ENCODE results near the gene GNB1. TPM values are rescaled to one million over a fixed set of nuclear protein-coding genes. Genes with fewer than 3 reads are reported as not detected.
A peak's percentile ranks its signal among the peaks of the same experiment; 100 is the strongest.
"Not testable (repeated sequence)": the region's sequence is repeated elsewhere in the genome, so short reads cannot be mapped to it uniquely, and the experiment has no call there.

Gene GNB1
- polyA plus RNA-seq (ENCODE audit: insufficient read length in 3 of 3), result 100 to 1,000 TPM; 270 to 294 (median 288) TPM

GRCh38 chr1:1890506-1891348 is at the start of gene GNB1:
Gene GNB1, minus strand, starts transcription at chr1:1891087. Its CDS starts 65,634 bp downstream, at chr1:1825453.
- DNase-seq (ENCODE audit: low read depth in 3 of 3, low spot score in 2 of 3), result peak; percentile 86 to 87 (median 86)

DNA sequence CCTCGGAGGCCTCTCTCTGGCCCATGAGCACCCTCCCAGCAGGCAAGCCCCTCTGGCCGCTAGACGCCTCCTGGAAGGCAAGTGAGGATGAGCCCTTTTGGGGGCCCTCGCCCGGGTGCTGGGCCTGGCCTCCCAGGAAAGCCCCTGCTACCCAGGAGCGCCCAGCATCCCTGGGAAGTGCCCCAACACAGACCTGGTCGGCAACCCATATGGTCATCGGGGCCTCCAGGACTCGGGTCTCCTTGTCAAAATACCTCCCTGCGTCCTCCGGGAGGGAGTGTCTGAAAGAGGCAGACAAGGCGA is 49.2 kb upstream of the GNB1 start:
- no peak for DNase-seq (ENCODE audit: low read depth in 3 of 3, low spot score in 2 of 3)

DNA sequence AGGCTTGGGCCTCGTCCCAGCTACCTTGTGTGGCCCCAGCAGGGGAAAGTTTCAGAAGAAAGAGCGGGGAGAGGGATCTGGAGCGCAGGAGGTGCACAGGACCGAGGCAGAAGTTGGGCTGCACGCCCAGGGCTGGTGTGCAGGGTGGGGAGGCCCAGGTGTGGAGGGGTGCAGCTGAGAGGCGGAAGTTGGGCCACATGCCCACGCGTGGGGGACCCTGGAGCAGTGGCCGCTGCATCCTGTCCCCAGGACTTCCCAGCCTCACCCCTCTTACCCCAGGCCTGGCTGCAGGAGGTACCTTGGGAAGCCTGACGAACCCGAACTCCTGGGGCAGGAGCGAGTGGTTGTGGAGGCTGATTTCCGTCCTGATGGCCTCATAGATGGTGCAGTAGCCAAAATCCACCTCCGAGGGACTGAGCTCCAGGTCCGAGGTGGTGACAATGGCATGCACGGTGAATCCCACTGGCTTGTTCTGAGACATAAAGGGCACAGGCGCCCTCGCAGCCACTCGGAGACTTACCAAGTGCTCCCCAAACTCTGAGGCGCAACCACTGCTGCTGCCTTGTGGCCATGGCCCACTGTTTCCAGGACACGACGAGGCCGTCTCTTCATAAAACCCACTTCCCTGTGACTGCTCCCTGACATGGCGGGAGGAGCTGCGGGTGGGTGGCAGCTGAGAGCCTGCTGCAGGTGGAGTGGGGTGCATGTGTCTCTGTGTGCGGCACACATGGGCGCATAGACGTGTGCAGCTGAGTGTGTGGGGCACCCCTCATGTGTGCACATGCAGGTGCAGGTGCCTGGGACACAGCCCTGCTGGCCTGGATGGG is 48.6 kb upstream of the GNB1 start:
- DNase-seq (ENCODE audit: low read depth in 3 of 3, low spot score in 2 of 3), result no peak

- no peak for DNase-seq (ENCODE audit: low read depth in 3 of 3, low spot score in 2 of 3)
Measured at GRCh38 chr1:1938613-1939295, 47.9 kb upstream of the GNB1 start.

DNA sequence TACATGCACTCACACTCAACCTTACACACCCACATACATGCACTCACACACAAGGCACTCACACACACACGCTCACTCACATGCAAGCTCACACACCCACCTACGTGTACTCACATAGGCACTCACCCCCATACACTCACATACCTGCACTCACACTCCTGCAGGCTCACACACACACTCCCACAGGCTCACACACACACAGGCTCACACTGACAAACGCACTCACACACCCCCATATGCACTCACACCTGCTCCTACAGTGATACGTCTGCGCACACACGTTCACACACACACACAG is 47.3 kb upstream of the GNB1 start:
- DNase-seq (ENCODE audit: low read depth in 3 of 3, low spot score in 2 of 3), result no peak

DNA sequence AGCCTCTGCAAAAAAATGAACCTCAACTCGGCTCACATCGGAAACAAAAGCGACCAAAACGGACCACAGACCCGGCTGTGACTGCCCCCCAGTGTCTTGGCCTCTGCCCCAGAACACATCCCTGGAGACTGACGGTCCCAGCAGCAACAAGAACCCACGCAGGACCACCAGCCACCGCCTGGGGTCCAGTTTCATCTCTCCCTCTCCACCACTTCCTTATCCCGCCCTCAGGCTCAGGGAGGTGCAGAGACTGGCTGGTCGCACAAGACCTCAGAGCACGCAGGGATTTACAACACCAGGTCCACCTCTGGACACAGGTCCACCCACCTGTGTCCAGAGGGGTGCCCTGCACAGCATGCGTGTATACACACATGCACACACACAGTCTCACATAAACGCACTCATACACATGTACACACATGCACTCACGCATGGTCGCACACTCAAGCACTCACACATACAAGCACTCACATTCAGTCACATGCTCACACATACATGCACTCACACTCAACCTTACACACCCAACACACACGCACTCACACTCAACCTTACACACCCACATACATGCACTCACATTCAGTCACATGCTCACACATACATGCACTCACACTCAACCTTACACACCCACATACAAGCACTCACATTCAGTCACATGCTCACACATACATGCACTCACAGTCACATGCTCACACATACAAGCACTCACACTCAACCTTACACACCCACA is 46.8 kb upstream of the GNB1 start:
- DNase-seq (ENCODE audit: low read depth in 3 of 3, low spot score in 2 of 3), result no peak

GRCh38 chr1:1937061-1937460 is 46.2 kb upstream of the GNB1 start:
- DNase-seq (ENCODE audit: low read depth in 3 of 3, low spot score in 2 of 3), result no peak

DNA sequence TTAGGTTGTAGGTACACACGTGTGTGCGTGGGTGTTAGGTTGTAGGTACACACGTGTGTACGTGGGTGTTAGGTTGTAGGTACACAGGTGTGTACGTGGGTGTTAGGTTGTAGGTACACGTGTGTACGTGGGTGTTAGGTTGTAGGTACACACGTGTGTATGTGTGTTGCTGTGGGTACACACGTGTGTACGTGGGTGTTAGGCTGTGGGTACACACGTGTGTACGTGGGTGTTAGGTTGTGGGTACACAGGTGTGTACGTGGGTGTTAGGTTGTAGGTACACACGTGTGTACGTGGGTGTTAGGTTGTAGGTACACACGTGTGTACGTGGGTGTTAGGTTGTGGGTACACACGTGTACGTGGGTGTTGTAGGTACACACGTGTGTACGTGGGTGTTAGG is 44.0 kb upstream of the GNB1 start:
- DNase-seq (ENCODE audit: low read depth in 3 of 3, low spot score in 2 of 3), result not testable (repeated sequence)

DNA sequence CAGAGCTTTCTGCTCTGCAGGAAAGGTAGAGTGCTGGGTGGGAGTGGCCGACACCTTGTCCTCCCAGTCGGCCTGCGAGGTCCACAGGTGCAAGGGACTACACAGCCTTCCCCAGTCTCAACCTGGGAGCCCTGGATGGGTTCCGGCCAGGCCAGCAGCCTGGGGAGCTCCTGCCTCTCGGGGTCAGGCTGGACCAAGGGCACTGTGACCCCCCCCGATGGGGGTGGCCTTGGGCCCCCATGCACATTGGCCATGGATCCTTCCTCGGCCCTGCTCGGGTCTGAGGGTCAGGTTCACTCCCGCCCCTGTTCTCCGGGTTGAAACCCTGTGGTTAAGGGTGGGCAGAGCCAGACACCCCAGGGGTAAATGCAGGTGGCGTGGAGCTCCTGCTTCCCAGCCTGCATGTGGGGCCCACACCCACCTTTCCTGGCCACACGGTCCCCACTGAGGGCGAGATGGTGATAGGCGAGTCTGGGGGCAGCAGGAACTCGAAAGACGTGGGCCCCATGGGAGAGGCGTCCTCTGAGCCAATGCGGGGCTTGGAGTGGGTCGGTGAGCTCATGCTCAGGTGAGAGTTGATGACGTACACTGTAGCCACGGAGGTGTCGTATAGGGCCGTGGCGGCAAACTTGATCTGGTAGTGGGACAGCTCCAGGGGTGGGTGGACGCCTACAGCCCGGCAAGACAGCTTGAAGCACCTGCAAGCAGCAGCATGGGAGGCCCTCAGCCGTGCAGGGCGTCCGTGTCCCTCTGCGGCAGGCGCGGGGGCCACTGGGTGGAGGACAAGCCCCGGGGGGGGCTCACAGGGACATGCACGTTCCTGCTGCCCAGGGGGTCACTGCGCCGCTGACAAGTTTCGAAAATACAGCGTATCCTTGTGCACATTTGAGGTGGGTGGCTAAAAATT is 39.0 kb upstream of the GNB1 start:
- DNase-seq (ENCODE audit: low read depth in 3 of 3, low spot score in 2 of 3), result no peak

- DNase-seq (ENCODE audit: low read depth in 3 of 3, low spot score in 2 of 3), result no peak
Measured at GRCh38 chr1:1929102-1929638, 38.3 kb upstream of the GNB1 start.

- no peak for DNase-seq (ENCODE audit: low read depth in 3 of 3, low spot score in 2 of 3)
Measured at GRCh38 chr1:1928231-1929101, 37.6 kb upstream of the GNB1 start.

GRCh38 chr1:1927751-1928150 is 36.9 kb upstream of the GNB1 start:
- no peak for DNase-seq (ENCODE audit: low read depth in 3 of 3, low spot score in 2 of 3)

- no peak for DNase-seq (ENCODE audit: low read depth in 3 of 3, low spot score in 2 of 3)
Measured at GRCh38 chr1:1926886-1927660, 36.2 kb upstream of the GNB1 start.

GRCh38 chr1:1926346-1926811 is 35.5 kb upstream of the GNB1 start:
- DNase-seq (ENCODE audit: low read depth in 3 of 3, low spot score in 2 of 3), result no peak

DNA sequence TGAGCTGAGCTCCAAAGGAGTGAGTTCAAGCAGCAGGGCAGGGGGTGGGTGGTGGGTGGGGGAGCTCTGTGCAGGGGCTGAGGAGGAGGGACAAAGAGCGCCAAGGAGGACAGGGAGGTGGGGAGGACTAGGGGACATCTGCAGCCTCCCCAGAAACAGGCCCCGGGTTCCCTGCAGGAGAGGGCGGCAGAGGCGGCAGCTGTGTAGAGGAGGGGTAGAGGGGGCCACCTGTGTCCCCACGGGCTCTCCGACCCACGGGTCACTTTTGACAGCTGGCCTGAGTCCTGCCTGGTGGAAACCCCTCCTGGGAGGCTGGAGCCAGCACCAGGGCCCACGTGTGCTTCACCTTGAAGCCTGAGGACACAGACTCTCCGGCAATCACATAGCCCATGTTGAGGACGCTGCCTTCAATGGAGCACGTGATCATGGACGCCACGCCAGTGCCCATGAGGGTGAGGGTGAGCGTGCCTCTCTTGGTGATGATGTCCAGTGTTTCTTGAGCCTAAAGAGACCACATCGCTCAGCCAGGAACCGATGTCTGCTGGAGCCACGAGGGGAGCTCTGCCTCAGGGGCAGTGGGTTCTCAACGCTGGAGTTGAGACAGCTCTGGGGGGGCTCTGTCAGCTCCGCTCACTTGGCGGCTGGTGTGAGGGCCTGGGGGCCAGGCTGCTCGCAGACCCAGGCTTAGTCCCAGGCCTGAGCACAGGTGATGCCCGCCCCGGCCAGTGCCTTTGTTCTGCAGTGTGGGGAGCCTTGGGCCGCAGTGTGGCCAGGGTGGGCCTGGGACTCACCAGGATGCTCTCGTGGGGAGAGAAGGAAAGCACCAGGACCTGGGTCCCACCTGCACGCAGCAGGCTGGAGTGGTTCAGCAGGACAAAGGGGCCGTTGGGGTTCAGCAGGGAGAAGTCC is 34.8 kb upstream of the GNB1 start:
- no peak for DNase-seq (ENCODE audit: low read depth in 3 of 3, low spot score in 2 of 3)

DNA sequence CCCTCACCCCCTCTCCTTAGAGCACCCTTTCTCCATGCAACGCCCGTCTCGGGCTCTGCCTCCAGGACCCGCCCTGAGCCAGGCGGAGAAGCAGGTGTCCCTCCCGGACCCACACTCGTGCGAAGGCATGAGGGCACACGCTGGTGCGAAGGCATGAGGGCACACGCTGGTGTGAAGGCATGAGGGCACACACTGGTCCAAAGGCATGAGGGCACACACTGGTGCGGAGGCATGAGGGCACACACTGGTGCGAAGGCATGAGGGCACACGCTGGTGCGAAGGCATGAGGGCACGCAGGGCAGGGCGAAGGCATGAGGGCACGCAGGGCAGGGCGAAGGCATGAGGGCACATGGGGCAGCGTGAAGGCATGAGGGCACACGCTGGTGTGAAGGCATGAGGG is 34.0 kb upstream of the GNB1 start:
- DNase-seq (ENCODE audit: low read depth in 3 of 3, low spot score in 2 of 3), result no peak

- no peak for DNase-seq (ENCODE audit: low read depth in 3 of 3, low spot score in 2 of 3)
Measured at GRCh38 chr1:1924386-1924785, 33.5 kb upstream of the GNB1 start.
